ENCODE data around the gene SNX18. TPM values are rescaled to one million over a fixed set of nuclear protein-coding genes. Genes with fewer than 3 reads are reported as not detected.
"Not testable (repeated sequence)": the region's sequence is repeated elsewhere in the genome, so short reads cannot be mapped to it uniquely, and the experiment has no call there.

Gene SNX18, protein sequence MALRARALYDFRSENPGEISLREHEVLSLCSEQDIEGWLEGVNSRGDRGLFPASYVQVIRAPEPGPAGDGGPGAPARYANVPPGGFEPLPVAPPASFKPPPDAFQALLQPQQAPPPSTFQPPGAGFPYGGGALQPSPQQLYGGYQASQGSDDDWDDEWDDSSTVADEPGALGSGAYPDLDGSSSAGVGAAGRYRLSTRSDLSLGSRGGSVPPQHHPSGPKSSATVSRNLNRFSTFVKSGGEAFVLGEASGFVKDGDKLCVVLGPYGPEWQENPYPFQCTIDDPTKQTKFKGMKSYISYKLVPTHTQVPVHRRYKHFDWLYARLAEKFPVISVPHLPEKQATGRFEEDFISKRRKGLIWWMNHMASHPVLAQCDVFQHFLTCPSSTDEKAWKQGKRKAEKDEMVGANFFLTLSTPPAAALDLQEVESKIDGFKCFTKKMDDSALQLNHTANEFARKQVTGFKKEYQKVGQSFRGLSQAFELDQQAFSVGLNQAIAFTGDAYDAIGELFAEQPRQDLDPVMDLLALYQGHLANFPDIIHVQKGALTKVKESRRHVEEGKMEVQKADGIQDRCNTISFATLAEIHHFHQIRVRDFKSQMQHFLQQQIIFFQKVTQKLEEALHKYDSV
- total RNA-seq: 1 to 10 TPM; 3.8 to 4.6 TPM

- no peak within 1 kb of the TSS for H3K27ac Mint-ChIP-seq
- DNase-seq (ENCODE audit: low spot score in 2 of 2): peak; percentile 89 to 93
- H3K9me3 Mint-ChIP-seq: no peaks in the 10 kb centered on the region
- ATAC-seq: peak; percentile 87 to 92
- peaks cover 0 to 6% of the 10 kb centered on the region in 2 donors for H3K36me3 Mint-ChIP-seq
Measured at GRCh38 chr5:54517512-54518145, at the start of gene SNX18. TSS of gene SNX18 (plus strand) at chr5:54517759. CDS start at chr5:54517953, 194 bp downstream.

GRCh38 chr5:54469622-54470021 is 47.9 kb upstream of the SNX18 start:
- Mint-ChIP-seq H3K27ac (peak overlapping the region in 1 of 2 donors; percentile 79), H3K9me3 (no peaks in the 10 kb centered on the region), H3K36me3 (no peaks in the 10 kb centered on the region)
- ATAC-seq (no peak), DNase-seq (ENCODE audit: low spot score in 2 of 2) (no peak)

- H3K27ac Mint-ChIP-seq: no peak overlapping the region
- no peaks in the 10 kb centered on the region for H3K9me3 Mint-ChIP-seq
- ATAC-seq: no peak
- H3K36me3 Mint-ChIP-seq: no peaks in the 10 kb centered on the region
- no peak for DNase-seq (ENCODE audit: low spot score in 2 of 2)
Measured at GRCh38 chr5:54470128-54470527, 47.4 kb upstream of the SNX18 start.

- DNase-seq (ENCODE audit: low spot score in 2 of 2) (no peak), ATAC-seq (no peak)
- Mint-ChIP-seq H3K27ac (no peak overlapping the region), H3K36me3 (no peaks in the 10 kb centered on the region), H3K9me3 (no peaks in the 10 kb centered on the region)
Measured at GRCh38 chr5:54470677-54471076, 46.9 kb upstream of the SNX18 start.

DNA sequence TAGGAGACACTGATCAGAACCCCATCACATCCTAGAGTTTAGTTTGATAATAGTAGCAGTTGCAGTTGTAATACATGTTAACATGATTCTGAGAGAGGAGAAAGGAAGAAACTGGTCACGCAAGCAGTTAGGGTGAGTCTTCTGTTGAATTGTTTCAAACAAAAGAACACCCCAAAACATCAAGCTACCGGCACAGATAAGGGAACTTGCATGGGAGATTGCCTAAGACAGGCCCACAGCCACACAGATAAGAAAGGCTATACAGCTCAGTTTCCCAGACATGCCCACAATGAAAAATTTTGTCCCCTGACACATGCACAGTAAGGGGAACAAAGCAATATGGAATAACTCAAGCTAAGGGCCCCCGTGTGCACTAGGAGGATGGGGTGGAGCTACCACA is 46.2 kb upstream of the SNX18 start:
- H3K36me3 Mint-ChIP-seq: no peaks in the 10 kb centered on the region
- H3K27ac Mint-ChIP-seq: no peak overlapping the region
- no peak for DNase-seq (ENCODE audit: low spot score in 2 of 2)
- peaks cover 0 to 4% of the 10 kb centered on the region in 2 donors for H3K9me3 Mint-ChIP-seq
- ATAC-seq: no peak

GRCh38 chr5:54476682-54477081 is 40.9 kb upstream of the SNX18 start:
- DNase-seq (ENCODE audit: low spot score in 2 of 2): no peak
- ATAC-seq: no peak
- no peaks in the 10 kb centered on the region for H3K36me3 Mint-ChIP-seq
- peaks cover 0 to 10% of the 10 kb centered on the region in 2 donors for H3K9me3 Mint-ChIP-seq
- H3K27ac Mint-ChIP-seq: no peak overlapping the region

GRCh38 chr5:54477941-54478478 is 39.5 kb upstream of the SNX18 start:
- DNase-seq (ENCODE audit: low spot score in 2 of 2) (no peak), ATAC-seq (no peak)
- peaks cover 0 to 10% of the 10 kb centered on the region in 2 donors for H3K9me3 Mint-ChIP-seq
- H3K27ac Mint-ChIP-seq: no peak overlapping the region
- H3K36me3 Mint-ChIP-seq: no peaks in the 10 kb centered on the region

DNA sequence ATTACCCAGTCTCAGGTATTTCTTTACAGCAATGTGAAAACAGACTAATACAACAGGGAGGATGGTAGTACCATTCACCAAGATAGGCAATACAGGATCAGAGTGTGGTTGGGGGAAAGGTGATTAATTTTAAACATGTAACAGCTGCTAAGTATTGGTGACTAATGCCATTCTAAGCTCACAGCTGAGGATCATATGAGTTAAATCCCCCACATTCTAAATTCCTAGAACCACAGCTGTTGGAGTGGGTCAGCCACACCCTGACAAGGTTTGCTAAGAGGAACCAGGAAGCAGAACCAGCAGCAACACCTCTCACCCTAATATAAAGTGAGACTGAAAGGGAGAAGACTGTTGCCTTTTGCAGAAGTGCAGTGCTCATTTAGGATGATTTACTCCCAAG is 37.3 kb upstream of the SNX18 start:
- Mint-ChIP-seq H3K27ac (no peak overlapping the region), H3K9me3 (peaks cover 0 to 10% of the 10 kb centered on the region in 2 donors), H3K36me3 (no peaks in the 10 kb centered on the region)
- DNase-seq (ENCODE audit: low spot score in 2 of 2): no peak
- ATAC-seq: no peak

- no peaks in the 10 kb centered on the region for H3K36me3 Mint-ChIP-seq
- no peak for DNase-seq (ENCODE audit: low spot score in 2 of 2)
- no peak for ATAC-seq
- no peak overlapping the region for H3K27ac Mint-ChIP-seq
- peaks cover 0 to 3% of the 10 kb centered on the region in 2 donors for H3K9me3 Mint-ChIP-seq
Measured at GRCh38 chr5:54484219-54484894, 33.2 kb upstream of the SNX18 start.

DNA sequence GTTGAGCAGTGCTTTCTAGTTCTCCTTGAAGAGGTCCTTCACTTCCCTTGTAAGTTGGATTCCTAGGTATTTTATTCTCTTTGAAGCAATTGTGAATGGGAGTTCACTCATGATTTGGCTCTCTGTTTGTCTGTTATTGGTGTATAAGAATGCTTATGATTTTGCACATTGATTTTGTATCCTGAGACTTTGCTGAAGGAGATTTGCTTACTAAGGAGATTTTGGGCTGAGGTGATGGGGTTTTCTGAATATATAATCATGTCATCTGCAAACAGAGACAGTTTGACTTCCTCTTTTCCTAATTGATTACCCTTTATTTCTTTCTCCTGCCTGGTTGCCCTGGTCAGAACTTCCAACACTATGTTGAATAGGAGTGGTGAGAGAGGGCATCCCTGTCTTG is 31.9 kb upstream of the SNX18 start:
- ATAC-seq; DNase-seq (ENCODE audit: low spot score in 2 of 2); H3K9me3 Mint-ChIP-seq; H3K36me3 Mint-ChIP-seq; H3K27ac Mint-ChIP-seq: not testable (repeated sequence)

GRCh38 chr5:54489648-54489979 is 27.9 kb upstream of the SNX18 start:
- not testable (repeated sequence) for H3K9me3 Mint-ChIP-seq; DNase-seq (ENCODE audit: low spot score in 2 of 2); H3K36me3 Mint-ChIP-seq; ATAC-seq; H3K27ac Mint-ChIP-seq

DNA sequence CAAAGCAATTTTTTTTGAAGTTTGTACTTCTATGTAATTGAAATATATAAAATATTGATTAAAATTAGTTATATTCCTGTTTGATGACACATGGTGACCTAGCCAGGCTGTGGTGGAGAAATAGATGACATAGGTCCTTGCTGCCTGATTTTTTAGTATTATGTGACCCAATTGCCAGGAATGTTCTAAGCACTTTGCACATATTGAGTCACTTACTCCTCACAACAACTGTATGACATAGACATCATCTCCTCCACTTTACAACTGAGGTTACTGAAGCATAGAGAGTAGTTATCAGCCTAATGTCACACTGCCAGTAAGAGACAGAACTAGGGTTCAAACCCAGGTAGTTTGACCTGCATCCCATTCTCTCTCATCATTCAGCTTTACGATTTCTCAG is 26.2 kb upstream of the SNX18 start:
- H3K9me3 Mint-ChIP-seq: no peaks in the 10 kb centered on the region
- H3K27ac Mint-ChIP-seq: no peak overlapping the region
- ATAC-seq: no peak
- no peaks in the 10 kb centered on the region for H3K36me3 Mint-ChIP-seq
- no peak for DNase-seq (ENCODE audit: low spot score in 2 of 2)

DNA sequence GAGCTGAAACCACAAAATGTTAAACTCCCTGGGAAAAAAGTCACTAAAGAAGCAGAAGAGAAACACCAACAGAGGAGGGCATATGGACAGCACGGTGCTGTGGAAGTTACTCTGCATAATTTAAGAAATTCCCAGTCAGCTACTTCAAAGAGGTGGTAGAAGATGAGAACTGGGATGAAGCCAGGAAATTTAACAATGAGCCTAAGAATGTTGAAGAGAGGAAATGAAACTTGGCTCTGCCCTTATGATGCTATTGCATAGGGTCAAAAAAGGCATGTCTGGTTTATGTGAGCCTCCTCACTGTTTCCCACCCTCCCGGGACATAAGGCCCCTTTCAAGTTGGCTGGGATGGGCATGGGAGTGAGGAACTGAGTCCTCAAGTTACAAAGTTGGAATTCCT is 25.4 kb upstream of the SNX18 start:
- no peaks in the 10 kb centered on the region for H3K9me3 Mint-ChIP-seq
- no peak for ATAC-seq

DNA sequence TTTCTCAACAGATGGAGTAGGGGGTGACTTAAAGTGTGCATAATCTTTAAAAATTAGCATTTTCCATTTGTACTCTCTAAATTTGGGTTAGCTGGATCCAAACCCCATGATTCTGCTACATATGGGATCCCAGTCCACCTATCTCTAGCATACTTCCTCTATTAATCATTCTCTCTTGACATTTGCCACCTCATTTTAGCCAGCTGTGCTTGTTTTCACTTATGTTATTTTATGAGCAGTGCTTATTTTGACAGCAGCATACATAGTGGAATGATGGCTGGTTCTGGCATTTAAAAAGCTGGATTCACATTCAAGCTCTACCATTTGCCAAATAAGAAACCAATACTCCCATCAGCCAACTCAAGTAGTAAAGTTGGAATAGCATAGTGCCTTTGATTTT is 22.5 kb upstream of the SNX18 start:
- no peak for ATAC-seq
- DNase-seq (ENCODE audit: low spot score in 2 of 2): no peak
- no peak overlapping the region for H3K27ac Mint-ChIP-seq
- peaks cover 6 to 9% of the 10 kb centered on the region in 2 donors for H3K9me3 Mint-ChIP-seq
- peaks cover 14 to 20% of the 10 kb centered on the region in 2 donors for H3K36me3 Mint-ChIP-seq

More for the DNA sequence above, 25.4 kb upstream of the SNX18 start:
- no peak overlapping the region for H3K27ac Mint-ChIP-seq
- no peak for DNase-seq (ENCODE audit: low spot score in 2 of 2)
- H3K36me3 Mint-ChIP-seq: no peaks in the 10 kb centered on the region

DNA sequence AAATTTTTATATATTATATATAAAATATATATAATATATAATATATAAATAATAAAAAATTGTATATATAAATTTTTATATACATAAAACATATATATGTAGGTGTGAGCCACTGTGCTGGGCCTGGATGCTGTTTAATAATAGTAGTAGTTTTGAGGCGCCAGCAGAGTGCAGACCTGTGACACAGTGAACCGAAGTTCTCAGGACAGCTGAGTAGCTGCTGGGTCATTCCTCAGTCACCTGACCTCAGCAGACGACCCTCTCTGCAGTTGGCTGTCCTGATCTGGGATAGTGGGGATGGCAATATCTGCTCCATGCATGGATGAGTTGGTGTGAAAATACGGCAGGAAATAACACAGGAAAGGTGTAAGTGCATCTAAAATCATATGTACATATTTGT is 3.3 kb upstream of the SNX18 start:
- no peak for DNase-seq (ENCODE audit: low spot score in 2 of 2)
- H3K27ac Mint-ChIP-seq: no peak overlapping the region
- no peak for ATAC-seq

GRCh38 chr5:54514841-54515432 is 2.6 kb upstream of the SNX18 start:
- DNase-seq (ENCODE audit: low spot score in 2 of 2): no peak
- Mint-ChIP-seq H3K27ac (no peak overlapping the region), H3K36me3 (peaks cover 0 to 6% of the 10 kb centered on the region in 2 donors), H3K9me3 (no peaks in the 10 kb centered on the region)
- ATAC-seq: no peak

More for the DNA sequence above, 3.3 kb upstream of the SNX18 start:
- peaks cover 0 to 2% of the 10 kb centered on the region in 2 donors for H3K36me3 Mint-ChIP-seq
- no peaks in the 10 kb centered on the region for H3K9me3 Mint-ChIP-seq
